K562 treated with DMSO at 1 percent for 12 hours (cell line): ENCODE measurements around the gene ZNF628. TPM values are rescaled to one million over a fixed set of nuclear protein-coding genes. Genes with fewer than 3 reads are reported as not detected.

ENCODE experiments used
- total RNA-seq: library from RNA; unstranded; fragments of 300-600 nt; gene quantifications from 2 replicates; pipeline ENCODE4 v1.2.3, GENCODE V29; 2022; ENCODE audit not compliant: insufficient read depth

Gene ZNF628
- 6.1 and 15.4 TPM in 2 replicates for total RNA-seq

GRCh38 chr19:55476100-55476775 lies at the start of gene ZNF628:
Gene ZNF628 (plus strand): TSS chr19:55476617. CDS start chr19:55479911, 3,294 bp downstream.

DNA sequence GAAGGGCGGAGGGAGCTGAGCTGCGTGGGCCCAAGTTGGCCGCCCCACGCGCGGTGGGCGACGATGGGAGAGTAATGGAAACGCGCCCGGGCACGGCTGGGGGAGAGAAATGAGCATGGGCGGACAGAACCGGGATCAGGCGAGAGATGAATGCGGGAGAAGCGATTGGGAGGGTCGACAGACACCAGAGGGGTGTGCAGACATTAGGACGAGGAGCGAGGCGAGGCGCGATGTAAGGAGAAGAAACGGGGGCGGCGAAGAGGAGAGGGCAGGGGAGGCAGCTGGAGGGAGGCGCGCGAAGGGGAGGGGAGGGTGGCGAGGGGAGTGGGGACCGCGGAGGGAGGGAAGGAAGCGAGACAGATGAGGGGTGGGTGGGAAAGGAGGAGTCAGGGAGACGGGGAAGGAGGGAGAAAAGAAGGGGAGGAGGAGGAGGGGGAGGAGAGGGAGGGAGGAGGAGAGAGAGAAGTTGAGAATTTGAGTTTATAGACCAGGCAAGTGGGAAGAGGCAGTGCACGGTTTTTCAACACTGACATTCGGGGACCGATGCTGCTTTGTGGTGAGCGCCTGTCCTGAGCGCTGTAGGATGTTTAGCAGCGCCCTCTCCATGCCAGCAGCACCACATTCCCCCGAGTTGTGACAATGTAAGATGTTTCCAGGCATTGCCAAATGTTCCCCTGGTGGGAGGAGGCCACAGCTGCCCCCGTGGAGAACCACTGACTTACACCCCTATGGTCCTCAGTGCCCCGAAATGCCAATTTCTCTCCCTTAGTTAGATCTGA lies 33.2 kb upstream of the ZNF628 start, which contains the start of gene SHISA7:
Gene SHISA7, minus strand, starts transcription at position 256 of the 779 bp plus-strand sequence. CDS start 437 bp downstream, outside the sequence.

GRCh38 chr19:55461259-55461973 lies 15.0 kb upstream of the ZNF628 start, which contains the start of gene ISOC2:
Gene ISOC2 (minus strand): TSS chr19:55461642. CDS start chr19:55456486, 5,156 bp downstream.

GRCh38 chr19:55464662-55465054 lies 11.8 kb upstream of the ZNF628 start, which contains the start of gene C19orf85:
Gene C19orf85 (minus strand): TSS chr19:55464751. CDS start chr19:55464554, 197 bp downstream.

DNA sequence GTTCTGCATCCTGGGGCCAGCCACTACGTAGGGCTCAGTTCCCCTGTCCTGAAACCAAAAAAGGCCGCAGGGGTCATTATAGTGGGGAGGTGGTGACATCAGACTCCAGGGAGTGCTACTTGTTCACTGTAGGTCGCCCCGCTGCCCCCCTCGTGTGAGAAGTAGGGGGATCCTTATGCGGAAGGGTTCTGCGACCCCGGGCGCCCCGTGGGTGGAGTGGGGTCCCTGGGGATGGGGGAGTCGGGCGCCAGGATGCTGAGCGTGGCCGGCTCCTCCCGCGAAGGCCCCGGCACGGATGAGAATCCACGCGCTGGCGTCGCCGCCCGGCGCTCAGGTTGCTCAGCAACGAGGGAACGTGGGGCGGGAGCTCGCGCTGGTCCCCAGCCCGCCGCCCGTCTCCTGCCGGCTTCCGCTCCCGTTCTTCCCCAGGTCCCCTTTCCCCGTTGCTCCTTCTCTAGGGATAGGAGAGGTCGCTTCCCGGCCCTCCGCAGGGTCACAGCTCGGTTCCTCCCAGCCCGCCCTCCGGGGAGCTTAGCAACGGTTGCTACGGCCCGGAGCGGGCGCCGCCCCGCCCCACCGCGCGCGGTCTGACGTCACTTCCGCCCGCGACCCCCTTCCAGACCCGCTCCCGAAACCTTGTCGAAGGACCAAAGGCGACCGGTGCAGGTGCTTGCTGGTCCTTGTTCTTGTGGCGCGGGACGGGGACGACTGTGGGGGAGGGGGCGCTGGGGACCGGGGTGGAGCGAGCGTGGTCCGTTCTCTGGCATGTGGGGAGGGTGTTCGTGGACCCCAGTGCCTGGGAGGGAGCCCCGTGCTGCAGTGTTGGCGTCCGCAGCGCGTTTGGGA lies 8.4 kb downstream of the ZNF628 start, which contains the start of gene NAT14:
Gene NAT14, plus strand, starts transcription at position 596 of the 846 bp plus-strand sequence. CDS start 521 bp downstream, outside the sequence.

DNA sequence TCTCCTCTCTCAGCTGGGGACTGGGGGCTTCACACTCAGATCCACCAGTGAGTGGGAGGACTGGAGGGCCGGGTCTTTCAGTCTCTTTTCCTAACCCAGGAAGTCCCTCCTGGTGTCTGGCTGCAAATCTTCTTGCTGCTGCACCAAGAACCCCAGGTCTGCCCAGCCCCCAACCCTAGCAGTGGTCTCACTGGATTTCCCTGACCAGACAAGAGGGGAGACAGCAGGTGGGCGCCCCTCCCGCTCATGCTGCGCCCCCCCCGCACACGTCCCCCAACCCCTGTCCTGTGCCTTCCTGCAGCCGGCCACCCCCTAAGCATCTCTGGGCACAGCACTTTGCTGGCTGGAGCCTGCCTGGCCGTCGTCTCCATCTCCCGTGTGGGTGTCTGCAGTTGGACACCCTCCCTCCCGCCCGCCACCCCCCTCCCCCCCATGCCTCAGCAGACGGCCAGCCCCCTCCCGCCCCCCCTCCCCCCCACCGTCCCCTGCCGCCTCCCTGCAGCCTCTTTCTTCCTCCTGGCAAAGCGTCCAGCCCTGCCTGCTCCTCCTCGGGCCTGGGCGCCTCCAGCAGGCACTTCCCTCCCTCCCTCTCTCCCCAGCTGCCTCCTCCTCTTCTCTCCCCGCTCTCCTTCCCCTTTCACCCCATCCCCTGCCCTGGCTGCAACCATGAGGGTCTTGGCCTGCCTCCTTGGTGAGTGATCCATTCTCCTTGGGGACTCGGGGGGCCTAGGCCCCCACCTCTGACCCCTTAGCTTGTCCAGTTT lies 11.7 kb downstream of the ZNF628 start, which contains the start of gene SSC5D:
Gene SSC5D, plus strand, starts transcription at position 513 of the 764 bp plus-strand sequence. Its CDS starts 154 bp downstream, at position 667.

Other genes with a start within 250 kb of the ZNF628 start
- 11.5 and 15.2 TPM in 2 replicates for gene TMEM86B, start 247.9 kb upstream of the ZNF628 start, total RNA-seq
- 46.2 and 90.6 TPM in 2 replicates for gene PPP6R1, start 217.6 kb upstream of the ZNF628 start, total RNA-seq
- 58.4 and 81.1 TPM in 2 replicates for gene HSPBP1, start 196.5 kb upstream of the ZNF628 start, total RNA-seq
- gene BRSK1, start 192.6 kb upstream of the ZNF628 start, total RNA-seq: 4.5 and 10.7 TPM in 2 replicates
- gene TMEM150B, start 151.3 kb upstream of the ZNF628 start, total RNA-seq: 2.9 and 5.4 TPM in 2 replicates
- gene KMT5C, start 136.7 kb upstream of the ZNF628 start, total RNA-seq: 51.9 and 64.6 TPM in 2 replicates
- gene COX6B2, start 121.9 kb upstream of the ZNF628 start, total RNA-seq: 0.33 and 0.78 TPM in 2 replicates
- not detected in 2 replicates for gene GARIN5B, start 113.4 kb upstream of the ZNF628 start, total RNA-seq
- not detected in 2 replicates for gene IL11, start 106.2 kb upstream of the ZNF628 start, total RNA-seq
- gene TMEM190, start 99.8 kb upstream of the ZNF628 start, total RNA-seq: not detected in 2 replicates
- gene TMEM238, start 92.3 kb upstream of the ZNF628 start, total RNA-seq: 13.7 and 15.5 TPM in 2 replicates
- 3,491 and 4,700 TPM in 2 replicates for gene RPL28, start 90.7 kb upstream of the ZNF628 start, total RNA-seq
- gene UBE2S, start 68.8 kb upstream of the ZNF628 start, total RNA-seq: 348 and 598 TPM in 2 replicates
- gene SHISA7, start 33.3 kb upstream of the ZNF628 start, total RNA-seq: 0.17 TPM in 1 of 2 replicates, not detected in the other
- 50.7 and 69.5 TPM in 2 replicates for gene ISOC2, start 15.0 kb upstream of the ZNF628 start, total RNA-seq
- gene C19orf85, start 11.9 kb upstream of the ZNF628 start, total RNA-seq: not detected in 2 replicates
- gene NAT14, start 8.6 kb downstream of the ZNF628 start, total RNA-seq: 25.8 and 60.9 TPM in 2 replicates
- 0.16 and 0.73 TPM in 2 replicates for gene SSC5D, start 11.8 kb downstream of the ZNF628 start, total RNA-seq
- not detected in 2 replicates for gene SBK2, start 60.5 kb downstream of the ZNF628 start, total RNA-seq
- gene SBK3, start 68.9 kb downstream of the ZNF628 start, total RNA-seq: not detected in 2 replicates
- gene ZNF579, start 104.2 kb downstream of the ZNF628 start, total RNA-seq: 10.3 and 10.8 TPM in 2 replicates
- gene FIZ1, start 122.9 kb downstream of the ZNF628 start, total RNA-seq: 9.3 and 21.2 TPM in 2 replicates
- 35.5 and 41.6 TPM in 2 replicates for gene ZNF524, start 123.7 kb downstream of the ZNF628 start, total RNA-seq
- 21.0 and 34.2 TPM in 2 replicates for gene ZNF865, start 129.0 kb downstream of the ZNF628 start, total RNA-seq
- 7.7 and 8.9 TPM in 2 replicates for gene ZNF784, start 147.9 kb downstream of the ZNF628 start, total RNA-seq
- 39.0 and 52.0 TPM in 2 replicates for gene ZNF580, start 164.4 kb downstream of the ZNF628 start, total RNA-seq
- 52.7 and 54.9 TPM in 2 replicates for gene ZNF581, start 167.0 kb downstream of the ZNF628 start, total RNA-seq
- gene CCDC106, start 171.6 kb downstream of the ZNF628 start, total RNA-seq: 30.6 and 33.3 TPM in 2 replicates
- gene U2AF2, start 178.4 kb downstream of the ZNF628 start, total RNA-seq: 112 and 145 TPM in 2 replicates
- 95.3 and 102 TPM in 2 replicates for gene EPN1, start 198.6 kb downstream of the ZNF628 start, total RNA-seq